B cell (primary cell): Measurements from ENCODE around the gene UMODL1. TPM values are rescaled to one million over a fixed set of nuclear protein-coding genes. Genes with fewer than 3 reads are reported as not detected.

Experiments
- ATAC-seq: fragments of 200-7000 bp; cut with Tn5 transposase; one replicate; pipeline ENCODE4 v1.10.0; 2021; ENCODE audit warnings: low read depth, mild to moderate bottlenecking, moderate number of reproducible peaks, moderate library complexity
- CTCF ChIA-PET: fragments of 350-600 bp; sonication (Branson Sonifier 250); formaldehyde crosslinking; loops from one replicate; lab custom pipeline; 2021; ENCODE audit warnings: antibody characterized with exemption, inconsistent platforms; lab: Charles Lee
- POLR2A ChIA-PET: fragments of 350-600 bp; sonication (Branson Sonifier 250); formaldehyde crosslinking; loops from one replicate; lab custom pipeline; 2021; ENCODE audit warnings: antibody characterized with exemption; lab: Charles Lee
- DNase-seq: peaks from one replicate; pipeline ENCODE4 v3.0.0; 2013
- H2AFZ ChIP-seq: 2 replicates; pipeline ENCODE4 v1.6.1; 2012; ENCODE audit warnings: mild to moderate bottlenecking, low read depth, low read length; ENCODE audit not compliant: insufficient read depth, poor library complexity, severe bottlenecking
- H3K27ac ChIP-seq, 2 donors: 1 replicate in 1 of 2; 2 replicates in 1 of 2; pipeline ENCODE4 v1.5.1; 2012 to 2013; ENCODE audit warnings: low read length in 2 of 2, mild to moderate bottlenecking in 2 of 2, moderate library complexity in 1 of 2
- H3K27me3 ChIP-seq, 4 experiments: fragments of 200-600 bp in 1 of 4; sonication (generic) in 1 of 4; replicated peaks in 1 of 4; 1 replicate in 2 of 4; 2 replicates in 2 of 4; pipeline versions ENCODE4 v1.6.1 to v1.7.0; 2013 to 2016; ENCODE audit warnings: low read length in 3 of 4, mild to moderate bottlenecking in 2 of 4, mixed read lengths in 1 of 4, moderate library complexity in 1 of 4; ENCODE audit not compliant: insufficient read depth in 4 of 4, control insufficient read depth in 3 of 4; ENCODE audit errors: control extremely low read depth in 1 of 4
- H3K36me3 ChIP-seq, 2 experiments: replicated peaks in 1 of 2; 1 replicate in 1 of 2; 2 replicates in 1 of 2; pipeline versions ENCODE4 v1.6.1 to v1.7.1; 2013; ENCODE audit warnings: low read length in 1 of 2; ENCODE audit not compliant: insufficient read depth in 2 of 2, control insufficient read depth in 1 of 2; ENCODE audit errors: control extremely low read depth in 1 of 2, extremely low read depth in 1 of 2
- H3K4me1 ChIP-seq, 2 donors: fragments of 200-600 bp in 1 of 2; sonication (generic) in 1 of 2; 1 replicate in 1 of 2; 2 replicates in 1 of 2; pipeline versions ENCODE4 v1.5.1 to v1.6.1; 2013 to 2017; ENCODE audit warnings: low read length in 2 of 2; ENCODE audit not compliant: control insufficient read depth in 2 of 2, insufficient read depth in 2 of 2
- H3K4me2 ChIP-seq: replicated peaks from 2 replicates; pipeline ENCODE3; 2012; ENCODE audit warnings: mild to moderate bottlenecking, low read depth, low read length; ENCODE audit not compliant: poor library complexity, severe bottlenecking
- H3K4me3 ChIP-seq, 5 experiments: fragments of 200-600 bp in 1 of 5; sonication (generic) in 1 of 5; 1 replicate in 3 of 5; 2 replicates in 2 of 5; pipeline versions ENCODE4 v1.5.1 to v1.7.0; 2011 to 2016; ENCODE audit warnings: low read length in 4 of 5, mild to moderate bottlenecking in 4 of 5, low read depth in 2 of 5, control low read depth in 1 of 5, moderate library complexity in 1 of 5; ENCODE audit not compliant: insufficient read depth in 1 of 5; ENCODE audit errors: control extremely low read depth in 1 of 5, extremely low read depth in 1 of 5
- H3K79me2 ChIP-seq: fragments of 200-600 bp; sonication (generic); one replicate; pipeline ENCODE4 v1.6.0; 2016; ENCODE audit warnings: low read length; ENCODE audit not compliant: control insufficient read depth, insufficient read depth
- H3K9ac ChIP-seq: fragments of 200-600 bp; sonication (generic); 2 replicates; pipeline ENCODE4 v1.6.1; 2017; ENCODE audit warnings: mild to moderate bottlenecking, low read length, moderate library complexity
- H3K9me3 ChIP-seq, 3 donors: one replicate each; pipeline versions ENCODE4 v1.6.1 to v1.7.1; 2013; ENCODE audit warnings: low read length in 2 of 3; ENCODE audit not compliant: control insufficient read depth in 2 of 3, insufficient read depth in 1 of 3; ENCODE audit errors: control extremely low read depth in 1 of 3
- H4K20me1 ChIP-seq: 2 replicates; pipeline ENCODE4 v1.6.0; 2012; ENCODE audit warnings: mild to moderate bottlenecking, low read length; ENCODE audit not compliant: insufficient read depth, control insufficient read depth, poor library complexity, severe bottlenecking
- H3K27ac Mint-ChIP-seq: one replicate; pipeline ENCODE4 v1.8.0; 2021; ENCODE audit warnings: mixed read lengths
- H3K27me3 Mint-ChIP-seq: one replicate; pipeline ENCODE4 v1.8.0; 2021; ENCODE audit warnings: mixed read lengths
- H3K4me1 Mint-ChIP-seq: one replicate; pipeline ENCODE4 v1.8.0; 2021; ENCODE audit warnings: mixed read lengths
- H3K4me3 Mint-ChIP-seq: one replicate; pipeline ENCODE4 v1.8.0; 2021; ENCODE audit warnings: mixed read lengths
- H3K9me3 Mint-ChIP-seq: one replicate; pipeline ENCODE4 v1.8.0; 2022; ENCODE audit warnings: mixed read lengths; ENCODE audit not compliant: insufficient read depth
- CTCF ChIP-seq: fragments of 200-600 bp; IDR thresholded peaks from one replicate; pipeline ENCODE4 v1.8.0; 2022; ENCODE audit warnings: antibody characterized with exemption, mild to moderate bottlenecking
- EZH2 ChIP-seq: IDR thresholded peaks from 2 replicates; pipeline ENCODE4 v1.6.1; 2012; ENCODE audit warnings: borderline replicate concordance, low read depth, mild to moderate bottlenecking, moderate library complexity, low read length; ENCODE audit not compliant: insufficient read depth, poor library complexity, severe bottlenecking
- WGBS: methylation state at CpG from one replicate; pipeline ENCODE4 v1.1.5; 2013; ENCODE audit warnings: missing lambda C conversion rate; ENCODE audit not compliant: insufficient coverage; 5-methylcytosine and 5-hydroxymethylcytosine counted together
- intact Hi-C: fragments of 100-400 bp; cut with micrococcal nuclease; formaldehyde crosslinking; loops from one replicate; pipeline ENCODE4 v1.10.0; 2022
- polyA plus RNA-seq: library from polyadenylated mRNA; depleted of rRNA; stranded (reverse); fragments of >200 nt; gene quantifications from 2 replicates; pipeline ENCODE4 v1.2.3, GENCODE V29; 2012
- total RNA-seq, 2 donors: library from RNA; stranded (reverse); fragments of 120-200 nt in 1 of 2; gene quantifications; 1 replicate in 1 of 2; 2 replicates in 1 of 2; pipeline versions ENCODE4 v1.2.3 to v1.2.4, GENCODE V29; 2013 to 2022

UMODL1 gene
- total and polyA plus RNA-seq, 2 donors (not counting 1 experiment from before 2014, with no cell fraction given): 0.10 to 0.49 TPM

- H3K9me3 Mint-ChIP-seq: no peaks in the 10 kb centered on the region
- CTCF ChIA-PET: interaction anchor here (1.9 to 2.7 kb wide), 4 partner anchors 110 to 390 kb away, joined by 6 to 27 read pairs (median 14); no protein-coding TSS in a partner anchor
- no peak overlapping the region for H2AFZ ChIP-seq
- peaks cover 6% of the 10 kb centered on the region for H3K4me1 Mint-ChIP-seq
- H3K9ac ChIP-seq: no peak overlapping the region
- no peak for TF ChIP-seq EZH2
- no peaks in the 10 kb centered on the region for H4K20me1 ChIP-seq
- POLR2A ChIA-PET: no interaction called here
- 90% methylated on average over 19 of the region's 19 CpGs for WGBS
- no peak overlapping the region for H3K4me2 ChIP-seq
- H3K9me3 ChIP-seq: no peaks in the 10 kb centered on the region
- H3K79me2 ChIP-seq: no peaks in the 10 kb centered on the region
- no peaks in the 10 kb centered on the region for H3K27me3 Mint-ChIP-seq
- H3K36me3 ChIP-seq: no peaks in the 10 kb centered on the region
- H3K27me3 ChIP-seq: peaks cover 0 to 4% (median 0%) of the 10 kb centered on the region in 4 experiments
- H3K4me3 ChIP-seq: no peak overlapping the region
- DNase-seq: no peak
- ATAC-seq: no peak
- H3K27ac ChIP-seq: no peak overlapping the region
- no peak overlapping the region for H3K27ac Mint-ChIP-seq
- H3K4me1 ChIP-seq: peaks cover 0 to 6% of the 10 kb centered on the region in 2 donors
- intact Hi-C loops: no loop called here
- H3K4me3 Mint-ChIP-seq: no peak overlapping the region
Measured at GRCh38 chr21:42146821-42147220, 75.7 kb downstream of the UMODL1 start.

- H3K4me1 Mint-ChIP-seq: peaks cover 6% of the 10 kb centered on the region
- H2AFZ ChIP-seq: no peak overlapping the region
- no peaks in the 10 kb centered on the region for H3K36me3 ChIP-seq
- no peak overlapping the region for H3K27ac ChIP-seq
- DNase-seq (no peak), ATAC-seq (no peak)
- no peaks in the 10 kb centered on the region for H3K9me3 Mint-ChIP-seq
- H3K4me3 Mint-ChIP-seq: no peak overlapping the region
- H4K20me1 ChIP-seq: no peaks in the 10 kb centered on the region
- CTCF ChIA-PET: interaction anchor here (0.9 to 2.7 kb wide), 11 partner anchors 24 to 331 kb away, joined by 3 to 27 read pairs (median 5); no protein-coding TSS in a partner anchor
- H3K27ac Mint-ChIP-seq: no peak overlapping the region
- POLR2A ChIA-PET: interaction anchor here (0.5 kb wide), 1 partner anchor 70 kb away, joined by 3 read pairs; no protein-coding TSS in a partner anchor
- peaks cover 0 to 4% (median 0%) of the 10 kb centered on the region in 4 experiments for H3K27me3 ChIP-seq
- peaks cover 0 to 6% of the 10 kb centered on the region in 2 donors for H3K4me1 ChIP-seq
- no peak for TF ChIP-seq CTCF
- TF ChIP-seq EZH2: no peak
- H3K79me2 ChIP-seq: no peaks in the 10 kb centered on the region
- intact Hi-C loops: no loop called here
- 80% methylated on average over 13 of the region's 13 CpGs for WGBS
- H3K9ac ChIP-seq: no peak overlapping the region
- H3K4me2 ChIP-seq: no peak overlapping the region
- no peak overlapping the region for H3K4me3 ChIP-seq
- peaks cover under 1% of the 10 kb centered on the region for H3K27me3 Mint-ChIP-seq
- no peaks in the 10 kb centered on the region for H3K9me3 ChIP-seq
Measured at GRCh38 chr21:42147386-42148020, 76.4 kb downstream of the UMODL1 start.
